D721Med (cell line): ENCODE results near the gene PDHB.

ENCODE experiments used
- DNase-seq: peaks from one replicate; pipeline ENCODE4 v3.0.0; 2011; ENCODE audit warnings: low spot score; ENCODE audit not compliant: insufficient read length
- FAIRE-seq: peaks from 2 replicates; lab custom pipeline; 2011; peaks lifted over from hg19 to GRCh38; lab: Jason Lieb, UNC
- CTCF ChIP-seq: IDR thresholded peaks from 2 replicates; pipeline ENCODE4 v1.5.1; 2012; ENCODE audit warnings: mild to moderate bottlenecking, control low read depth; ENCODE audit not compliant: insufficient read depth; ENCODE audit errors: missing control alignments

Gene PDHB

GRCh38 chr3:58403513-58404109, 30.0 kb downstream of the PDHB start:
- no peak for TF ChIP-seq CTCF
- DNase-seq (no peak), FAIRE-seq (no peak)

- DNase-seq (no peak), FAIRE-seq (no peak)
- no peak for TF ChIP-seq CTCF
Measured at GRCh38 chr3:58398669-58399333, 34.8 kb downstream of the PDHB start.

- no peak for TF ChIP-seq CTCF
- DNase-seq (no peak), FAIRE-seq (no peak)
Measured at GRCh38 chr3:58394339-58394738, 39.3 kb downstream of the PDHB start.

GRCh38 chr3:58392181-58392580, 41.5 kb downstream of the PDHB start:
- TF ChIP-seq CTCF: no peak
- FAIRE-seq: no peak
- DNase-seq: no peak

- DNase-seq: no peak
- TF ChIP-seq CTCF: no peak
- FAIRE-seq: no peak
Measured at GRCh38 chr3:58391156-58391865, 42.3 kb downstream of the PDHB start.

- FAIRE-seq: no peak
- no peak for TF ChIP-seq CTCF
- no peak for DNase-seq
Measured at GRCh38 chr3:58388550-58389091, 45.0 kb downstream of the PDHB start.
